Islet of Langerhans (tissue), 1 donor: ENCODE results near the gene TMEM207.
"Not testable (repeated sequence)": the region's sequence is repeated elsewhere in the genome, so short reads cannot be mapped to it uniquely, and the experiment has no call there.

Experiments used
- FAIRE-seq: peaks from one replicate; lab custom pipeline; 2011; peaks lifted over from hg19 to GRCh38; lab: Jason Lieb, UNC

TMEM207 gene

GRCh38 chr3:190449801-190450200 is at the start of gene TMEM207:
TSS of gene TMEM207 (minus strand) at chr3:190449901. CDS start at chr3:190449809, 92 bp downstream.
- no peak for FAIRE-seq

- FAIRE-seq: no peak
Observed at GRCh38 chr3:190499122-190499521, 49.4 kb upstream of the TMEM207 start.

GRCh38 chr3:190498293-190498692 is 48.6 kb upstream of the TMEM207 start:
- FAIRE-seq: no peak

- FAIRE-seq: no peak
Observed at GRCh38 chr3:190497811-190498210, 48.1 kb upstream of the TMEM207 start.

GRCh38 chr3:190496859-190497258 is 47.2 kb upstream of the TMEM207 start:
- no peak for FAIRE-seq

GRCh38 chr3:190495796-190496195 is 46.1 kb upstream of the TMEM207 start:
- no peak for FAIRE-seq

GRCh38 chr3:190495354-190495753 is 45.7 kb upstream of the TMEM207 start:
- no peak for FAIRE-seq

- no peak for FAIRE-seq
Observed at GRCh38 chr3:190494907-190495306, 45.2 kb upstream of the TMEM207 start.

- no peak for FAIRE-seq
Observed at GRCh38 chr3:190492966-190493365, 43.3 kb upstream of the TMEM207 start.

GRCh38 chr3:190492129-190492528 is 42.4 kb upstream of the TMEM207 start:
- no peak for FAIRE-seq

- FAIRE-seq: no peak
Observed at GRCh38 chr3:190491533-190492054, 41.9 kb upstream of the TMEM207 start.

- no peak for FAIRE-seq
Observed at GRCh38 chr3:190486908-190487607, 37.4 kb upstream of the TMEM207 start.

- FAIRE-seq: no peak
Observed at GRCh38 chr3:190486533-190486864, 36.8 kb upstream of the TMEM207 start.

- no peak for FAIRE-seq
Observed at GRCh38 chr3:190485830-190486532, 36.3 kb upstream of the TMEM207 start.

GRCh38 chr3:190481779-190482178 is 32.1 kb upstream of the TMEM207 start:
- no peak for FAIRE-seq

GRCh38 chr3:190473261-190473660 is 23.6 kb upstream of the TMEM207 start:
- not testable (repeated sequence) for FAIRE-seq

- no peak for FAIRE-seq
Observed at GRCh38 chr3:190467922-190468321, 18.2 kb upstream of the TMEM207 start.

GRCh38 chr3:190458040-190458439 is 8.3 kb upstream of the TMEM207 start:
- FAIRE-seq: no peak

GRCh38 chr3:190456770-190457169 is 7.1 kb upstream of the TMEM207 start:
- FAIRE-seq: no peak

- FAIRE-seq: no peak
Observed at GRCh38 chr3:190455828-190456227, 6.1 kb upstream of the TMEM207 start.

- FAIRE-seq: no peak
Observed at GRCh38 chr3:190448256-190448655, 1.4 kb downstream of the TMEM207 start.

- FAIRE-seq: no peak
Observed at GRCh38 chr3:190446573-190447279, 3.0 kb downstream of the TMEM207 start.

GRCh38 chr3:190444576-190445145 is 5.0 kb downstream of the TMEM207 start:
- no peak for FAIRE-seq
